Nucleus accumbens (tissue), 56 donors: ENCODE data around the gene FAM47E.

Experiments used
- DNase-seq, 56 donors: peaks; one replicate each; lab custom pipeline; 2025; lab: John Stamatoyannopoulos, UW

FAM47E gene

DNA sequence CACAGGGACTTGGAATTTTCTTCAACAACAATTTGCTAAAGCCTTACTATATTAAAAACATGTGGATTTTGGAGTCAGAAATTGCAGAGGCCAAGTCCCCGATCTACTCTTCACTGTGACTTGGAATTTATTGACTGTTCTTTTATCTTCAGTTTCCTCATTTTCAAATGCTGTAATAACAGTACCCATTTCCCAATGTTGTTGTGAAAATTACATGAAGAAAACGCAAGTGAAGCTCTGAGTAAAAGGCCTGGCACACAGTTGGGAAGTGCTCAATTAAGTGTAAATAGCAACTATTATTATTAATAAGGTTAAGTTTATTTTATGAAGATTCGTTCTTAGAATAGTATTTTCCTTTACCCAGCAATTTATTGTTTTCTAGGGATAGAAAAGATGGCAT lies 70.7 kb downstream of the FAM47E start:
- DNase-seq = no peak

DNA sequence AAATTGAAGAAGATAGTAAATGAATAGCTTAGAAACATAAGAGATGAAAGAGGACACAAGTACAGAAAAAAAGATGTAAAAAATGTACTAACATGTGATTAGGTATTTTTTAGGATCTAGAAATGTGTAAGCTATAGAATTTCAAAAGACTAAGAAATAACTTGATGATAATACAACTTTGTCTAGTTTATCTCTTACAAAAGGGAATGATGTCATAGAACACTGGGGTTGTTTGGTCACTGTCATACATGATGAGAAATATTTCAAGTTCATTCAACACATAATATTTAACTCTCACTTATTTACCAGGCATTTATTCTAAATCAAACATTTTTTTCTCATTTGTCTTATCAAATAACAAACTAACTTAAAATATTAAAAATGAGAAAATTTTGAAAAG lies 73.6 kb downstream of the FAM47E start:
- DNase-seq = no peak

DNA sequence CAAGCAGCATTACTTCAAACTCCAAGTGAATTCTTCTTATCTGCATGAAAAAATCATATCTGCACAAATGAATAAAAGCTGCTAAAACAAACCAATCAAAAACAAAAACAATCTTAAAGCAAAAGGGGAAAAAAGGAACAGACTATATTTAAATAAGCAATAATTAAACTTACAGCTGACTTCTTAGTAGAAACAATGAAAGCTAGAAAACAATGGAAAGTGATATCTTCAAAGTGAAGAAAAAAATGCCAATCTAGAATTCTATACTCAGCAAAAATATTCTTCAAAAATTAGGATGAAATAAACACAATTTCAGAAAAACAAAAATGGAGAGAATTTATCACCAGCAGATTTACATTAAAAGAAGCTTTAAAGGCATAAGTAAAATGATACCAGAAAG lies 75.0 kb downstream of the FAM47E start:
- no peak for DNase-seq
